ENCODE measurements around the gene CISH.
A peak's percentile ranks its signal among the peaks of the same experiment; 100 is the strongest.

The CISH gene

GRCh38 chr3:50599115-50599715, 12.4 kb downstream of the CISH start:
- DNase-seq (ENCODE audit: low read depth in 2 of 2): no peak

- no peak for DNase-seq (ENCODE audit: low read depth in 2 of 2)
Observed at GRCh38 chr3:50594253-50594785, 17.3 kb downstream of the CISH start.

GRCh38 chr3:50592568-50592967, 19.0 kb downstream of the CISH start:
- DNase-seq (ENCODE audit: low read depth in 2 of 2): no peak

- DNase-seq (ENCODE audit: low read depth in 2 of 2): no peak
Observed at GRCh38 chr3:50591196-50591741, 20.3 kb downstream of the CISH start.

GRCh38 chr3:50588759-50589433, 22.7 kb downstream of the CISH start:
- DNase-seq (ENCODE audit: low read depth in 2 of 2): no peak

GRCh38 chr3:50587806-50588758, 23.5 kb downstream of the CISH start:
- peak; percentile 68 to 75 for DNase-seq (ENCODE audit: low read depth in 2 of 2)

GRCh38 chr3:50587373-50587772, 24.2 kb downstream of the CISH start:
- no peak for DNase-seq (ENCODE audit: low read depth in 2 of 2)

- no peak for DNase-seq (ENCODE audit: low read depth in 2 of 2)
Observed at GRCh38 chr3:50586763-50587070, 24.9 kb downstream of the CISH start.

- DNase-seq (ENCODE audit: low read depth in 2 of 2): no peak
Observed at GRCh38 chr3:50585919-50586762, 25.4 kb downstream of the CISH start.

GRCh38 chr3:50584391-50584790, 27.2 kb downstream of the CISH start:
- DNase-seq (ENCODE audit: low read depth in 2 of 2): no peak

GRCh38 chr3:50583897-50584296, 27.7 kb downstream of the CISH start:
- DNase-seq (ENCODE audit: low read depth in 2 of 2): no peak

- DNase-seq (ENCODE audit: low read depth in 2 of 2): no peak
Observed at GRCh38 chr3:50582083-50582482, 29.5 kb downstream of the CISH start.

GRCh38 chr3:50581459-50581842, 30.1 kb downstream of the CISH start:
- DNase-seq (ENCODE audit: low read depth in 2 of 2): no peak

GRCh38 chr3:50580683-50581458, 30.7 kb downstream of the CISH start:
- DNase-seq (ENCODE audit: low read depth in 2 of 2): no peak

- no peak for DNase-seq (ENCODE audit: low read depth in 2 of 2)
Observed at GRCh38 chr3:50577348-50577747, 34.2 kb downstream of the CISH start.

GRCh38 chr3:50575372-50575771, 36.2 kb downstream of the CISH start:
- DNase-seq (ENCODE audit: low read depth in 2 of 2): no peak

GRCh38 chr3:50574444-50574831, 37.1 kb downstream of the CISH start:
- DNase-seq (ENCODE audit: low read depth in 2 of 2): no peak

GRCh38 chr3:50573566-50574443, 37.8 kb downstream of the CISH start:
- peak; percentile 80 to 91 for DNase-seq (ENCODE audit: low read depth in 2 of 2)

GRCh38 chr3:50572801-50573371, 38.7 kb downstream of the CISH start:
- peak; percentile 41 to 54 for DNase-seq (ENCODE audit: low read depth in 2 of 2)
